NT2/D1 (cell line): ENCODE measurements around the gene FYB1.

Source experiments
- SUZ12 ChIP-seq: IDR thresholded peaks from 2 replicates; pipeline ENCODE4 v1.6.1; 2011; ENCODE audit not compliant: insufficient read length, insufficient read depth; ENCODE audit errors: extremely low read depth
- YY1 ChIP-seq: IDR thresholded peaks from 2 replicates; pipeline ENCODE4 v1.6.1; 2011; ENCODE audit not compliant: insufficient read length, insufficient read depth

DNA sequence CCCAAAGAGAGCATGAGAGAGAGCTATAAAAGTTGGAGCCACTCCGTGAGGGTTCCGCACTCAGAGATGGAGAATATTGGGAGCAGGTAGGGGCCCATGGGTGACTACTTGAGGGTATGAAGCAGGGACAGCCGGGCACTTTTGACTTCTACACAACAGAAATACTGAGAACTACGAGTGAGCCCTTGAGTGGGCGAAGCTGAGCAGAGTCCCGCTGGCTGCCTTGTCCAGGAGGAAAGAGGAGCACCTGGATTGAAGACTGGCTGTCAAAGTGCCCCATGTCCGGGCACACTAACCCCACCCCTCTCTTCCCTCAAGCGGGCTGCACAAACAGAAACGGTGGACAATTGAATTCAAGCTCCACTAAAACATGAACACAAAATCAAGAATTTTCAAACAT is 33.6 kb downstream of the FYB1 start:
- no peak for TF ChIP-seq YY1
- TF ChIP-seq SUZ12: no peak
